Right lobe of liver (tissue), 6 donors: Measurements from ENCODE around the gene CDH16. TPM values are rescaled to one million over a fixed set of nuclear protein-coding genes. Genes with fewer than 3 reads are reported as not detected.
A peak's percentile ranks its signal among the peaks of the same experiment; 100 is the strongest.

Experiments
- ATAC-seq, 4 donors: fragments of 200-7000 bp; cut with Tn5 transposase; one replicate each; pipeline ENCODE4 v1.9.1; 2020; ENCODE audit warnings: mild to moderate bottlenecking in 4 of 4, moderate library complexity in 4 of 4
- DNase-seq, 3 donors: peaks; one replicate each; pipeline ENCODE4 v3.0.0-alpha.2; 2020
- H3K27ac ChIP-seq, 3 donors: fragments of 200-600 bp; one replicate each; pipeline ENCODE4 v1.8.0; 2022
- H3K27me3 ChIP-seq, 2 donors: fragments of 200-600 bp; one replicate each; pipeline ENCODE4 v1.8.0; 2022
- H3K36me3 ChIP-seq, 4 donors: fragments of 200-600 bp; sonication (generic) in 1 of 4; one replicate each; pipeline versions ENCODE4 v1.5.1 to v1.8.0; 2017 to 2022; ENCODE audit warnings: control low read depth in 1 of 4
- H3K4me1 ChIP-seq, 4 donors: fragments of 200-600 bp; sonication (generic) in 1 of 4; one replicate each; pipeline versions ENCODE4 v1.5.1 to v1.8.0; 2017 to 2022; ENCODE audit warnings: control low read depth in 1 of 4
- H3K4me3 ChIP-seq, 3 donors: fragments of 200-600 bp; one replicate each; pipeline ENCODE4 v1.8.0; 2022
- H3K9me3 ChIP-seq, 4 donors: fragments of 200-600 bp; sonication (generic) in 1 of 4; one replicate each; pipeline versions ENCODE4 v1.5.1 to v1.8.0; 2017 to 2022; ENCODE audit warnings: control low read depth in 1 of 4
- POLR2A ChIP-seq: fragments of 450-650 bp; IDR thresholded peaks from one replicate; pipeline ENCODE4 v1.6.1; 2017; ENCODE audit warnings: antibody characterized with exemption, mild to moderate bottlenecking
- WGBS: methylation state at CpG from one replicate; pipeline ENCODE4 v1.1.6; 2018; ENCODE audit warnings: low coverage, low lambda C conversion rate; ENCODE audit not compliant: insufficient coverage; ENCODE audit errors: missing lambda C conversion rate; 5-methylcytosine and 5-hydroxymethylcytosine counted together
- intact Hi-C, 2 donors: fragments of 100-400 bp; cut with DNase I; formaldehyde crosslinking; loops; one replicate each; pipeline versions ENCODE4 v1.11.2 to v1.14.1; 2022
- long read RNA-seq: library from polyadenylated mRNA; unstranded; transcript quantifications from one replicate; pipeline ENCODE4 v2.0.0, GENCODE V29; 2019
- total RNA-seq, 6 experiments: library from RNA; depleted of rRNA in 2 of 6; stranded (reverse); fragments of >200 nt in 2 of 6; fragmentation: NEBNext Ultra II Directional in 3 of 6; extraction: Animal tissue kit (Norgen Biotek cat#: 25700) in 3 of 6; gene quantifications; one replicate each; pipeline versions ENCODE4 v1.1.0 to v1.2.4, GENCODE V29; 2016 to 2023
- TF ChIP-seq, protein P1 (sequence below), 4 donors: fragments of 200-600 bp in 3 of 4; fragments of 450-650 bp in 1 of 4; IDR thresholded peaks; one replicate each; pipeline versions ENCODE4 v1.5.1 to v1.8.0; 2016 to 2022; ENCODE audit warnings: antibody characterized with exemption in 4 of 4, mild to moderate bottlenecking in 2 of 4
- donor health status: DM: no; HTN: yes; CAD: no.
- donor health status: DM: no; HTN: no; CAD: no.
- donor health status: DM: no; HTN: no; CAD: no.
- donor health status: DM: no; HTN: yes; CAD: no.
- donor health status: DM: no; HTN: yes; CAD: no.

CDH16 gene
- total RNA-seq: under 1 TPM in 4 of 6 experiments, not detected in 2; 0.07 to 0.47 (median 0.22) TPM
- long read RNA-seq: 0 reads

GRCh38 chr16:66918803-66919568, at the start of gene CDH16:
CDH16 (minus strand) TSS chr16:66918885; CDS start chr16:66918065, 820 bp downstream.
- H3K4me1 ChIP-seq: no peaks in the 10 kb centered on the region
- intact Hi-C loops: no loop called here
- H3K36me3 ChIP-seq: no peaks in the 10 kb centered on the region
- no peaks in the 10 kb centered on the region for H3K27me3 ChIP-seq
- no peaks in the 10 kb centered on the region for H3K9me3 ChIP-seq
- no CpG with 5 or more reads among the region's 7 CpGs for WGBS
- TF ChIP-seq, protein P1, sequence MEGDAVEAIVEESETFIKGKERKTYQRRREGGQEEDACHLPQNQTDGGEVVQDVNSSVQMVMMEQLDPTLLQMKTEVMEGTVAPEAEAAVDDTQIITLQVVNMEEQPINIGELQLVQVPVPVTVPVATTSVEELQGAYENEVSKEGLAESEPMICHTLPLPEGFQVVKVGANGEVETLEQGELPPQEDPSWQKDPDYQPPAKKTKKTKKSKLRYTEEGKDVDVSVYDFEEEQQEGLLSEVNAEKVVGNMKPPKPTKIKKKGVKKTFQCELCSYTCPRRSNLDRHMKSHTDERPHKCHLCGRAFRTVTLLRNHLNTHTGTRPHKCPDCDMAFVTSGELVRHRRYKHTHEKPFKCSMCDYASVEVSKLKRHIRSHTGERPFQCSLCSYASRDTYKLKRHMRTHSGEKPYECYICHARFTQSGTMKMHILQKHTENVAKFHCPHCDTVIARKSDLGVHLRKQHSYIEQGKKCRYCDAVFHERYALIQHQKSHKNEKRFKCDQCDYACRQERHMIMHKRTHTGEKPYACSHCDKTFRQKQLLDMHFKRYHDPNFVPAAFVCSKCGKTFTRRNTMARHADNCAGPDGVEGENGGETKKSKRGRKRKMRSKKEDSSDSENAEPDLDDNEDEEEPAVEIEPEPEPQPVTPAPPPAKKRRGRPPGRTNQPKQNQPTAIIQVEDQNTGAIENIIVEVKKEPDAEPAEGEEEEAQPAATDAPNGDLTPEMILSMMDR (IDR thresholded peaks at IDR 0.05): no peak
- no peak for TF ChIP-seq POLR2A
- H3K4me3 ChIP-seq: no peak within 1 kb of the TSS
- DNase-seq: no peak
- no peak within 1 kb of the TSS for H3K27ac ChIP-seq
- no peak for ATAC-seq

DNA sequence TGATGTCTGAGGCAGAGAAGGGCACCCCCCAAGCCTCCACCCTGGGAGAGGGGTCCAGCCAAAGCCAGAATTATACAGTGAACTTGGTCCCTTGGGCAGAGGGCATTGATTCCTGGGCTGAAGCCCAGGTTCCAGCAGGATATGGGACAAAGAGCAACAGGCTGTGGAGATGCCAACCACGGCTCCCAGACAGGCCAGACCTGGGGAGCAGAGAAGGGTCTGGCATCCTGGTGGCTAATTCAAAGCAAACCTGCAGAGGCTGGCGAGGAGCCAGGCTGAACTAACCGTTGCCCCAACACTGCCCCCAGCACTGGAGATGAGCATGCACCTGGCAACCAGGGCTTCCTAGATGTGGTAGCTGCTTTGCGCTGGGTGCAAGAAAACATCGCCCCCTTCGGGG, 45.4 kb upstream of the CDH16 start:
- peak overlapping the region; percentile 44 to 90 (median 80) for H3K27ac ChIP-seq
- TF ChIP-seq, protein P1 (IDR thresholded peaks at IDR 0.05): peak in 1 of 4 donors; percentile 12
- TF ChIP-seq POLR2A: no peak
- WGBS: 0% methylated on average over 1 of the region's 6 CpGs
- no peaks in the 10 kb centered on the region for H3K36me3 ChIP-seq
- peak; percentile 78 to 92 (median 88) for DNase-seq
- ATAC-seq: peak; percentile 81 to 87 (median 85)
- peak overlapping the region in 1 of 3 donors; percentile 36 for H3K4me3 ChIP-seq
- H3K4me1 ChIP-seq: peaks cover 0 to 43% (median 21%) of the 10 kb centered on the region in 4 donors
- H3K9me3 ChIP-seq: no peaks in the 10 kb centered on the region
- H3K27me3 ChIP-seq: no peaks in the 10 kb centered on the region
- intact Hi-C loops: no loop called here

- H3K9me3 ChIP-seq: no peaks in the 10 kb centered on the region
- DNase-seq (peak; percentile 81 to 87 (median 81)), ATAC-seq (peak; percentile 61 to 79 (median 68))
- intact Hi-C loops: no loop called here
- TF ChIP-seq, protein P1 (IDR thresholded peaks at IDR 0.05): no peak
- no peak for TF ChIP-seq POLR2A
- peak overlapping the region in 1 of 3 donors; percentile 40 for H3K4me3 ChIP-seq
- no peaks in the 10 kb centered on the region for H3K27me3 ChIP-seq
- no peaks in the 10 kb centered on the region for H3K36me3 ChIP-seq
- peak overlapping the region in 2 of 3 donors; percentile 46 to 90 for H3K27ac ChIP-seq
- H3K4me1 ChIP-seq: peaks cover 0 to 39% (median 18%) of the 10 kb centered on the region in 4 donors
- 21% methylated on average over 5 of the region's 5 CpGs for WGBS
Measured at GRCh38 chr16:66961914-66962313, 43.2 kb upstream of the CDH16 start.

DNA sequence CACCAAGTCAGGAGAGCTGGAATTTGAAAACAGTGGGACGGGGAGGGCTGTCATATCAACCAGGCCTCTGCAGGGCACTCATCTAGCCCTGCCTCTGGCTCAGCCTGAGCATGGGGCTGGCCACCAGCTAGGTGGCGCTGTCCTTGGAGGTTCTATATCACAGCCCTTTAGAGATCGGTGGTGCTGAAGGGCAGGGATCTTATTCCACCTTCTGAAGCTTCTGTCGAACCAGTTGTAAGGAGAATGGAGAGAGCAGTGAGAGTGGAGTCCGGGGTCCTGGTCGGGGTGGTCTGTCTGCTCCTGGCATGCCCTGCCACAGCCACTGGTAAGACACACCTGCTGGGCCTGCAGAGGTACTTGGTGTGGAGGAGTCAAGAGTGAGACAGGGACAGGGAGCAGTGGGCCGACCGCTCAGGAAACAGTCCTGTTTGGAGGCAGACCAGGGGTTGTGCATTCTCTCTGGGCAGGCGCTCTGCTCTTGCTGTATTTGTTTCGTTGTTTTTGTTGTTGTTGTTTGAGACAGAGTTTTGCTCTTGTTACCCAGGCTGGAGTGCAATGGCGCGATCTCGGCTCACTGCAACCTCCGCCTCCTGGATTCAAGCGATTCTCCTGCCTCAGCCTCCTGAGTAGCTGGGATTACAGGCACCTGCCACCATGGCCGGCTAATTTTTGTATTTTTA, 42.5 kb upstream of the CDH16 start, which contains the start of gene CES3:
TSS of gene CES3 (plus strand) at position 202 of the 680 bp plus-strand sequence. CDS start at position 244, 42 bp downstream.
- H3K27ac ChIP-seq: peak within 1 kb of the TSS in 2 of 3 donors; percentile 46 to 90
- H3K27me3 ChIP-seq: no peaks in the 10 kb centered on the region
- H3K4me1 ChIP-seq: peaks cover 0 to 44% (median 22%) of the 10 kb centered on the region in 4 donors
- H3K4me3 ChIP-seq: peak within 1 kb of the TSS in 2 of 3 donors; percentile 40 to 45
- no peak for TF ChIP-seq POLR2A
- TF ChIP-seq, protein P1 (IDR thresholded peaks at IDR 0.05): peak; percentile 55 to 74 (median 69)
- peak in 2 of 3 donors; percentile 70 to 81 for DNase-seq
- intact Hi-C loops: no loop called here
- no peaks in the 10 kb centered on the region for H3K9me3 ChIP-seq
- H3K36me3 ChIP-seq: no peaks in the 10 kb centered on the region
- 34% methylated on average over 10 of the region's 16 CpGs for WGBS
- ATAC-seq: peak; percentile 52 to 74 (median 60)
